Activated T-cell treated with anti-CD3 and anti-CD28 coated beads, Interleukin-2, amount 50 U/mL, for 1 hour (primary cell): ENCODE results near the gene OPTC.
"Not testable (repeated sequence)": the region's sequence is repeated elsewhere in the genome, so short reads cannot be mapped to it uniquely, and the experiment has no call there.

Source experiments
- DNase-seq: peaks from one replicate; pipeline ENCODE4 v3.0.0-alpha.2; 2020

OPTC gene

GRCh38 chr1:203493901-203494300, at the start of gene OPTC:
OPTC (plus strand) TSS chr1:203494153; CDS start chr1:203496006, 1,853 bp downstream.
- no peak for DNase-seq

GRCh38 chr1:203444171-203444576, 49.8 kb upstream of the OPTC start:
- DNase-seq = no peak

- no peak for DNase-seq
Observed at GRCh38 chr1:203447151-203447550, 46.8 kb upstream of the OPTC start.

- not testable (repeated sequence) for DNase-seq
Observed at GRCh38 chr1:203447598-203447997, 46.4 kb upstream of the OPTC start.

GRCh38 chr1:203448521-203449061, 45.4 kb upstream of the OPTC start:
- no peak for DNase-seq

- no peak for DNase-seq
Observed at GRCh38 chr1:203450001-203450400, 44.0 kb upstream of the OPTC start.

- no peak for DNase-seq
Observed at GRCh38 chr1:203450479-203451149, 43.3 kb upstream of the OPTC start.

- no peak for DNase-seq
Observed at GRCh38 chr1:203451836-203452784, 41.8 kb upstream of the OPTC start.

- DNase-seq = no peak
Observed at GRCh38 chr1:203453016-203453415, 40.9 kb upstream of the OPTC start.

GRCh38 chr1:203453616-203454015, 40.3 kb upstream of the OPTC start:
- no peak for DNase-seq

GRCh38 chr1:203454986-203455471, 38.9 kb upstream of the OPTC start:
- DNase-seq = no peak

GRCh38 chr1:203455706-203456105, 38.2 kb upstream of the OPTC start:
- no peak for DNase-seq

- no peak for DNase-seq
Observed at GRCh38 chr1:203456577-203456976, 37.4 kb upstream of the OPTC start.

GRCh38 chr1:203458078-203458477, 35.9 kb upstream of the OPTC start:
- no peak for DNase-seq

GRCh38 chr1:203459671-203460201, 34.2 kb upstream of the OPTC start:
- DNase-seq = no peak

GRCh38 chr1:203461717-203462116, 32.2 kb upstream of the OPTC start:
- no peak for DNase-seq

GRCh38 chr1:203462143-203462542, 31.8 kb upstream of the OPTC start:
- no peak for DNase-seq

GRCh38 chr1:203462878-203463277, 31.1 kb upstream of the OPTC start:
- DNase-seq = no peak

GRCh38 chr1:203463469-203464062, 30.4 kb upstream of the OPTC start:
- DNase-seq = no peak

GRCh38 chr1:203464226-203464625, 29.7 kb upstream of the OPTC start:
- no peak for DNase-seq

GRCh38 chr1:203464743-203465142, 29.2 kb upstream of the OPTC start:
- DNase-seq = no peak

- no peak for DNase-seq
Observed at GRCh38 chr1:203465146-203465798, 28.7 kb upstream of the OPTC start.
